ENCODE measurements around the gene HNRNPA3. TPM values are rescaled to one million over a fixed set of nuclear protein-coding genes. Genes with fewer than 3 reads are reported as not detected.

The HNRNPA3 gene
- total and polyA plus RNA-seq, 2 of the 13 experiments (the other 11 are each of a cell fraction or from before 2014, with no cell fraction given), result 73.3 to 97.7 TPM

DNA sequence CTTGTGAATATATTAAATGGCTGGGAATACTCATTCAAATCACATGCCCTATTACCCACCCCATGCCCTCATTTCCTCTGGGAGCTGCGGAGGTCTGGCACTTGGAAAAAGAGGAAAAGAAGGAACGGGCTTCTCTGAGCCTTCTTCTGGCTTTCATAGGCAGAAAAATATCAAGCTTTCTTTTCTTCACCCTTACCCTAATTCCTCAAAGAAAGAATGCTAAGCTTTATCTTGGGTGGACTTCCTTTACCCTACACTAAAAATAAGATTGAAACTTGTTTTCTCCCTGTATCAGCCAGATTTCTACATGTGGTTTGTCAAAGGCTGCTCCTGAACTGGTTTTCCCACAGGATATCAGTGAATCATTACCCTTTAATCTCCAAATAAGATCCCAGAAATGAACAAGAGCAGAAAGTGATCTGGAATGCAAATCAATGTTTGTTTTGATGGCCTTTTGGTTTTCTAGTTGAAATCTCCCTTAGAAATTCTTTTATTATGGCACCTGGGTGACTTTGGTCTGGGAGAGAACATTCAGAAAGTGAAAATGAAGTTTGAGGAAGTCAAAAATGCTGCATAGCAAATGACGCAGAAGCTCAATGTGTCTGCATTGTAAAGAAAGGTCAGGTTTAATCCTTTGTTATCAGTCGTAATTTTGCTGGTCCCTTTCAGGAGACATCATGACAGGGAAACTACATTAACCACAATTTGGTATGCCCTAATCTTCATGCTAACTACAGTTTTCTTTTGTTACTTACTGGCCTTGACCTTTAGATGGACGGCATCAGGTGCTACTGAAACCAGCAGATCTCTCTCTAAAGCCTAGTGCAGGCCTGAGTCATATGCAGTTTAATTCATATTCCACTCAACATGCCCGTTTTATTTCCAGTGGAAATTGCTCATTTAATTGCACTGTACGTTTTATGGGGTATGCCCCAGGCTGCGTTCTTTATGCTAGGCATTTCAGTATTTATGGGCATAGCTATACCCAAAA is 46.6 kb upstream of the HNRNPA3 start (continued):
- TF ChIP-seq CCDC6 (CRISPR knock-in tag; IDR thresholded peaks at IDR 0.05) (no peak), RBFOX2 (IDR thresholded peaks at IDR 0.05; ENCODE audit: low read depth, low read length) (no peak), SIX1 (CRISPR knock-in tag; IDR thresholded peaks at IDR 0.05; ENCODE audit: borderline replicate concordance) (peak; percentile 64; the same call in 1 of the 2 replicates), SIX4 (CRISPR knock-in tag; IDR thresholded peaks at IDR 0.05) (no peak), CENPT (CRISPR knock-in tag; IDR thresholded peaks at IDR 0.05; ENCODE audit: low read depth) (no peak), ZNF678 (CRISPR knock-in tag; IDR thresholded peaks at IDR 0.05) (no peak), MTA1 (CRISPR knock-in tag; IDR thresholded peaks at IDR 0.05; ENCODE audit: borderline replicate concordance) (no peak), DR1 (CRISPR knock-in tag; IDR thresholded peaks at IDR 0.05) (no peak), ZNF431 (CRISPR knock-in tag; IDR thresholded peaks at IDR 0.05; ENCODE audit: borderline replicate concordance, low read depth) (no peak), ZNF251 (CRISPR knock-in tag; IDR thresholded peaks at IDR 0.05) (no peak), ZNF562 (CRISPR knock-in tag; IDR thresholded peaks at IDR 0.05; ENCODE audit: borderline replicate concordance) (no peak), IKZF1 (IDR thresholded peaks at IDR 0.05) (no peak), TBX2 (CRISPR knock-in tag; IDR thresholded peaks at IDR 0.05; ENCODE audit: borderline replicate concordance) (peak; percentile 44; the same call in 1 of the 2 replicates), TGIF2 (CRISPR knock-in tag; IDR thresholded peaks at IDR 0.05) (peak; percentile 62; the same call in 1 of the 2 replicates), EEA1 (CRISPR knock-in tag; IDR thresholded peaks at IDR 0.05; ENCODE audit: borderline replicate concordance) (no peak), ZSCAN9 (CRISPR knock-in tag; IDR thresholded peaks at IDR 0.05; ENCODE audit: borderline replicate concordance) (no peak), CHD2 (IDR thresholded peaks at IDR 0.05; ENCODE audit: low read depth, low read length) (no peak)
- TF ChIP-seq, protein P1, sequence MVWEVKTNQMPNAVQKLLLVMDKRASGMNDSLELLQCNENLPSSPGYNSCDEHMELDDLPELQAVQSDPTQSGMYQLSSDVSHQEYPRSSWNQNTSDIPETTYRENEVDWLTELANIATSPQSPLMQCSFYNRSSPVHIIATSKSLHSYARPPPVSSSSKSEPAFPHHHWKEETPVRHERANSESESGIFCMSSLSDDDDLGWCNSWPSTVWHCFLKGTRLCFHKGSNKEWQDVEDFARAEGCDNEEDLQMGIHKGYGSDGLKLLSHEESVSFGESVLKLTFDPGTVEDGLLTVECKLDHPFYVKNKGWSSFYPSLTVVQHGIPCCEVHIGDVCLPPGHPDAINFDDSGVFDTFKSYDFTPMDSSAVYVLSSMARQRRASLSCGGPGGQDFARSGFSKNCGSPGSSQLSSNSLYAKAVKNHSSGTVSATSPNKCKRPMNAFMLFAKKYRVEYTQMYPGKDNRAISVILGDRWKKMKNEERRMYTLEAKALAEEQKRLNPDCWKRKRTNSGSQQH (CRISPR knock-in tag; IDR thresholded peaks at IDR 0.05; ENCODE audit: low read depth), result no peak
- TF ChIP-seq, protein P2, sequence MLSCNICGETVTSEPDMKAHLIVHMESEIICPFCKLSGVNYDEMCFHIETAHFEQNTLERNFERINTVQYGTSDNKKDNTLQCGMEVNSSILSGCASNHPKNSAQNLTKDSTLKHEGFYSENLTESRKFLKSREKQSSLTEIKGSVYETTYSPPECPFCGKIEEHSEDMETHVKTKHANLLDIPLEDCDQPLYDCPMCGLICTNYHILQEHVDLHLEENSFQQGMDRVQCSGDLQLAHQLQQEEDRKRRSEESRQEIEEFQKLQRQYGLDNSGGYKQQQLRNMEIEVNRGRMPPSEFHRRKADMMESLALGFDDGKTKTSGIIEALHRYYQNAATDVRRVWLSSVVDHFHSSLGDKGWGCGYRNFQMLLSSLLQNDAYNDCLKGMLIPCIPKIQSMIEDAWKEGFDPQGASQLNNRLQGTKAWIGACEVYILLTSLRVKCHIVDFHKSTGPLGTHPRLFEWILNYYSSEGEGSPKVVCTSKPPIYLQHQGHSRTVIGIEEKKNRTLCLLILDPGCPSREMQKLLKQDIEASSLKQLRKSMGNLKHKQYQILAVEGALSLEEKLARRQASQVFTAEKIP (CRISPR knock-in tag; IDR thresholded peaks at IDR 0.05; ENCODE audit: borderline replicate concordance), result no peak
- TF ChIP-seq, protein P3, sequence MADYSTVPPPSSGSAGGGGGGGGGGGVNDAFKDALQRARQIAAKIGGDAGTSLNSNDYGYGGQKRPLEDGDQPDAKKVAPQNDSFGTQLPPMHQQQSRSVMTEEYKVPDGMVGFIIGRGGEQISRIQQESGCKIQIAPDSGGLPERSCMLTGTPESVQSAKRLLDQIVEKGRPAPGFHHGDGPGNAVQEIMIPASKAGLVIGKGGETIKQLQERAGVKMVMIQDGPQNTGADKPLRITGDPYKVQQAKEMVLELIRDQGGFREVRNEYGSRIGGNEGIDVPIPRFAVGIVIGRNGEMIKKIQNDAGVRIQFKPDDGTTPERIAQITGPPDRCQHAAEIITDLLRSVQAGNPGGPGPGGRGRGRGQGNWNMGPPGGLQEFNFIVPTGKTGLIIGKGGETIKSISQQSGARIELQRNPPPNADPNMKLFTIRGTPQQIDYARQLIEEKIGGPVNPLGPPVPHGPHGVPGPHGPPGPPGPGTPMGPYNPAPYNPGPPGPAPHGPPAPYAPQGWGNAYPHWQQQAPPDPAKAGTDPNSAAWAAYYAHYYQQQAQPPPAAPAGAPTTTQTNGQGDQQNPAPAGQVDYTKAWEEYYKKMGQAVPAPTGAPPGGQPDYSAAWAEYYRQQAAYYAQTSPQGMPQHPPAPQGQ (CRISPR knock-in tag; IDR thresholded peaks at IDR 0.05; ENCODE audit: borderline replicate concordance), result no peak
- TF ChIP-seq, protein P4, sequence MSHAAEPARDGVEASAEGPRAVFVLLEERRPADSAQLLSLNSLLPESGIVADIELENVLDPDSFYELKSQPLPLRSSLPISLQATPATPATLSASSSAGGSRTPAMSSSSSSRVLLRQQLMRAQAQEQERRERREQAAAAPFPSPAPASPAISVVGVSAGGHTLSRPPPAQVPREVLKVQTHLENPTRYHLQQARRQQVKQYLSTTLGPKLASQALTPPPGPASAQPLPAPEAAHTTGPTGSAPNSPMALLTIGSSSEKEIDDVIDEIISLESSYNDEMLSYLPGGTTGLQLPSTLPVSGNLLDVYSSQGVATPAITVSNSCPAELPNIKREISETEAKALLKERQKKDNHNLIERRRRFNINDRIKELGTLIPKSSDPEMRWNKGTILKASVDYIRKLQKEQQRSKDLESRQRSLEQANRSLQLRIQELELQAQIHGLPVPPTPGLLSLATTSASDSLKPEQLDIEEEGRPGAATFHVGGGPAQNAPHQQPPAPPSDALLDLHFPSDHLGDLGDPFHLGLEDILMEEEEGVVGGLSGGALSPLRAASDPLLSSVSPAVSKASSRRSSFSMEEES (CRISPR knock-in tag; IDR thresholded peaks at IDR 0.05), result peak; percentile 88
- TF ChIP-seq, protein P5, sequence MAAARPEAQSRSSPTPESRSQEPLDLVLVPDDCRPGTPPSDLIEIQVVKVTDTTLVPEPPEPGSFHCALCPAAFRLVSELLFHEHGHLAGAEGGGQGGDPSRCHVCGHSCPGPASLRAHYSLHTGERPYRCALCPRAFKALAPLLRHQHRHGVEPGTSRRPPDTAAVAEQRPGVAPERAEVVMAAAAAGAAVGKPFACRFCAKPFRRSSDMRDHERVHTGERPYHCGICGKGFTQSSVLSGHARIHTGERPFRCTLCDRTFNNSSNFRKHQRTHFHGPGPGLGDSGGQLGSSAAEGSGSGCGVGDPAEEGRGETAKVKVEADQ (CRISPR knock-in tag; IDR thresholded peaks at IDR 0.05; ENCODE audit: borderline replicate concordance), result no peak; the same call in 1 of the 2 replicates

Measured in HepG2 (cell line).